ENCODE measurements around the gene STXBP5. TPM values are rescaled to one million over a fixed set of nuclear protein-coding genes. Genes with fewer than 3 reads are reported as not detected.

STXBP5 gene
- total and polyA plus RNA-seq, 7 experiments from 2014 or later: 2.5 to 47.4 (median 26.5) TPM

DNA sequence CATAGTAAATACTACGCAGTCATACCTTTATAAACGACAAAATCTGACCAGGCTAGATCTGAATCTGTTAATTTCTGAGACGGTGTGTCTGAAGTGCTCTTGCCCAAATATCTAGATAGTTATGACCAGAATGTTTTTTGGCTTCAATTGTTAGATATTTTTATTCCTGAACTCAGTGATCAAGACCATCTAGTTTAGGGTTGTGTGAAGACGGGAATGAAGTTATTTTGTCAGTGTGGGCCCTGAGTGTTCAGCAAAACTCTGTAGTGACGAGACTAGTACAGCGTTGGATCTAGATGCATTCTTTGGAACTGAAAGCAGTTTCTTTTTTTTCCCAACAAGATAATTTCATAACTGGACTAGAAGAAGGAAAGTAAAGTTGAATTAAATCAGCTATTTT lies 3.1 kb downstream of the STXBP5 start:
- DNase-seq: no peak
- Histone ChIP-seq H3K27me3 (ENCODE audit: control insufficient read depth in 2 of 2, insufficient read depth in 2 of 2, low read length in 2 of 2) (no peaks in the 10 kb centered on the region), H3K9me3 (ENCODE audit: control insufficient read depth in 2 of 3, low read length in 3 of 3) (no peaks in the 10 kb centered on the region), H3K4me3 (ENCODE audit: low read length) (no peak overlapping the region), H3K4me1 (ENCODE audit: control insufficient read depth in 2 of 2, insufficient read depth in 2 of 2, low read length in 2 of 2) (peaks cover 0 to 4% of the 10 kb centered on the region in 2 donors), H3K27ac (ENCODE audit: low read depth, low read length) (peak overlapping the region; percentile 8), H3K36me3 (ENCODE audit: control insufficient read depth in 2 of 3, insufficient read depth in 3 of 3, low read length in 3 of 3) (peaks cover 0 to 7% (median 0%) of the 10 kb centered on the region in 3 experiments)
- no peaks in the 10 kb centered on the region for H3K27me3 Mint-ChIP-seq
- intact Hi-C loops (cut with micrococcal nuclease): loop anchor here in 1 of 2 donors (10.0 kb wide), 1 partner anchor 1473 kb away; the partner anchor contains the start of gene EPM2A
- peaks cover 0 to 3% (median 0%) of the 10 kb centered on the region in 11 donors for H3K9me3 Mint-ChIP-seq
- H3K4me1 Mint-ChIP-seq: peaks cover 28 to 62% (median 52%) of the 10 kb centered on the region in 7 donors
- H3K27ac Mint-ChIP-seq: peak overlapping the region in 8 of 9 donors; percentile 4 to 64 (median 32)
- peak overlapping the region in 6 of 10 donors; percentile 4 to 89 (median 35) for H3K4me3 Mint-ChIP-seq
- H3K36me3 Mint-ChIP-seq: peaks cover 0 to 7% (median 2%) of the 10 kb centered on the region in 5 donors
- POLR2A ChIA-PET: interaction anchor here (0.6 to 1.0 kb wide), 2 partner anchors 27 to 212 kb away, joined by 3 to 4 read pairs; no protein-coding TSS in a partner anchor
- CTCF ChIA-PET: no interaction called here
- ATAC-seq: no peak

DNA sequence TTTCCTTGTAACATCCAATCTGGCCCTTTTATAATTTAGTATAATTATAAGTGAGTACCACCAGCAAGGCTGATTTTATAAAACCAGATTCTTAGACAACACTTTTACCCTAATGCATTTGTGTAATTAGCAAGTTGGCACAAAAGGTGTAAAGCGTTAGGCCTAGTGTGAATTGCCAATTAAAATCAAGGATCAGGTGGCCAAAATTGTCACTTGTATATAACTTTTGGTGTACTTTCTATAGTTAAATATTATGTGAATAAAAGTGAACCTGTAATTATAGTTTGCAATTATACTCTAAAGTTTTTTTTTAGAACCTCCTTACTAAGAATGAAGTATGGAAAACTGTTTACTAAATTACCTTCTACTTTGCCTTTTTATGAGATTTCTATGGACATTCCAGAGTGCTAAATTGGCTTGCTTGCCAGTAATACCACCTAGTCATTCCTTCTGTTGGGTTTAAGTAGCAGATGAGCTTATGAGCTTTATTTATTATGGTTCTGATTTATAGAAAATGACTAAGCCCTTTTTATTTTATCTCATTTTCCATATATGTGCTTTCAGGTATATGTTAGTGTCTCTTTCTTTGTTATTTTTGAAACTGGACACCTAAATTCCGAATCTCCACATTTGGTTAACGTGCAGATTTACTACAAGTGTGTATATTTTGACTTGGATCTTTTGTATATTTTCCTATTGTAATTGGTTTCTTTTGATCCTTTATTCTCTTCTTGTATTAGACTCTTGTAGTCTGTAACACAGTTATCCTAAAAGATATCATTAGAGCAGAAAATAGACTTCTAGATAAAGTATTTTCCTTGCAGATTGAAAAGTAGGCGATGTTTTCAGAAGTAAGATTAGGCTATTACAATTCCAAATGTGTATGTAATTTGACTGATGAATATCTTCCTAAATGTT lies 3.9 kb downstream of the STXBP5 start:
- peak overlapping the region in 7 of 9 donors; percentile 21 to 70 (median 57) for H3K27ac Mint-ChIP-seq
- no peak for ATAC-seq
- H3K27me3 Mint-ChIP-seq: no peaks in the 10 kb centered on the region
- Histone ChIP-seq H3K4me3 (ENCODE audit: low read length) (no peak overlapping the region), H3K36me3 (ENCODE audit: control insufficient read depth in 2 of 3, insufficient read depth in 3 of 3, low read length in 3 of 3) (peaks cover 0 to 4% (median 0%) of the 10 kb centered on the region in 3 experiments), H3K27me3 (ENCODE audit: control insufficient read depth in 2 of 2, insufficient read depth in 2 of 2, low read length in 2 of 2) (no peaks in the 10 kb centered on the region), H3K27ac (ENCODE audit: low read depth, low read length) (peak overlapping the region; percentile 8), H3K4me1 (ENCODE audit: control insufficient read depth in 2 of 2, insufficient read depth in 2 of 2, low read length in 2 of 2) (peaks cover 0 to 4% of the 10 kb centered on the region in 2 donors), H3K9me3 (ENCODE audit: control insufficient read depth in 2 of 3, low read length in 3 of 3) (no peaks in the 10 kb centered on the region)
- H3K4me1 Mint-ChIP-seq: peaks cover 26 to 66% (median 58%) of the 10 kb centered on the region in 7 donors
- POLR2A ChIA-PET: no interaction called here
- CTCF ChIA-PET: no interaction called here
- H3K9me3 Mint-ChIP-seq: peaks cover 0 to 3% (median 0%) of the 10 kb centered on the region in 11 donors
- intact Hi-C loops (cut with micrococcal nuclease): loop anchor here in 1 of 2 donors (10.0 kb wide), 1 partner anchor 1473 kb away; the partner anchor contains the start of gene EPM2A
- no peak for DNase-seq
- H3K36me3 Mint-ChIP-seq: peaks cover 0 to 8% (median 2%) of the 10 kb centered on the region in 5 donors
- peak overlapping the region in 2 of 10 donors; percentile 4 to 89 for H3K4me3 Mint-ChIP-seq

DNA sequence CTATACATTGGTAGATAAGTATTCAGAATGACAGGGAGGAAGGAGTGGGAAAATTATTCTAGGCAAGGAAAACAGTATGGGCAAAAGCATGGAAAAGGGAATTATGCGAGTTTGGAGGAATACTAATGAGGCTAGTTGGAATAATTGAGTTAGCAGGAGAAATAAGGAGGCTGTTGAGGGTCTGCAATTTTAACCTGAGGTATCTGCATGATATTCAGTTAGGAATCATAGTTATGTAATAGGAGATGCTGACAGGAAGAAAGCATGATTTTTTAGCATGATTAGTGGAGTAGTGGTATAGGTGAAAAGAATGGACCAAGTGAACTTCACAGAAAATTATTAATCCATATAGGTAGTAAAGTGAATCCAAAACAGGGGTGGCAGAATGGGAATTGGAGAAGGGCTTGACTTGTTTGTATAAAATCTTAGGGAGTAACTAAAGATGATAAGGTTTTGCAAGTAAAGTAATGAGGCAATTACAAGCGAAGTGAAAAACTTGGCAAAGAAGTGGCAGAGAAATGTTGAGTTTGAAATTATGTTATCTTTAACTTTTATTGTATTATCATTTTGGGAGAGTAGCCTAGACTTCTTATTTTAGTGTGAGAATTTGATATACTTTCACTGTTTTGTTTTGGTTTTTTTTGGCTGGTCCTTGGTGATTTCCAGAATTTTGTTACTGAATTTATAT lies 5.7 kb downstream of the STXBP5 start:
- intact Hi-C loops (cut with micrococcal nuclease): loop anchor here (1.0 to 10.0 kb wide), 2 partner anchors 7 to 1475 kb away; partner anchors contain the start of gene EPM2A (in 1 of the 2)
- H3K36me3 Mint-ChIP-seq: peaks cover 0 to 22% (median 4%) of the 10 kb centered on the region in 5 donors
- Histone ChIP-seq H3K27me3 (ENCODE audit: control insufficient read depth in 2 of 2, insufficient read depth in 2 of 2, low read length in 2 of 2) (no peaks in the 10 kb centered on the region), H3K4me3 (ENCODE audit: low read length) (no peak overlapping the region), H3K36me3 (ENCODE audit: control insufficient read depth in 2 of 3, insufficient read depth in 3 of 3, low read length in 3 of 3) (no peaks in the 10 kb centered on the region), H3K27ac (ENCODE audit: low read depth, low read length) (no peak overlapping the region), H3K9me3 (ENCODE audit: control insufficient read depth in 2 of 3, low read length in 3 of 3) (no peaks in the 10 kb centered on the region), H3K4me1 (ENCODE audit: control insufficient read depth in 2 of 2, insufficient read depth in 2 of 2, low read length in 2 of 2) (peaks cover 0 to 4% of the 10 kb centered on the region in 2 donors)
- ATAC-seq (no peak), DNase-seq (no peak)
- ChIA-PET POLR2A (no interaction called here), CTCF (no interaction called here)
- peaks cover 21 to 82% (median 64%) of the 10 kb centered on the region in 7 donors for H3K4me1 Mint-ChIP-seq
- H3K27me3 Mint-ChIP-seq: no peaks in the 10 kb centered on the region
- H3K4me3 Mint-ChIP-seq: no peak overlapping the region
- no peaks in the 10 kb centered on the region for H3K9me3 Mint-ChIP-seq
- peak overlapping the region in 7 of 9 donors; percentile 1 to 33 (median 12) for H3K27ac Mint-ChIP-seq

DNA sequence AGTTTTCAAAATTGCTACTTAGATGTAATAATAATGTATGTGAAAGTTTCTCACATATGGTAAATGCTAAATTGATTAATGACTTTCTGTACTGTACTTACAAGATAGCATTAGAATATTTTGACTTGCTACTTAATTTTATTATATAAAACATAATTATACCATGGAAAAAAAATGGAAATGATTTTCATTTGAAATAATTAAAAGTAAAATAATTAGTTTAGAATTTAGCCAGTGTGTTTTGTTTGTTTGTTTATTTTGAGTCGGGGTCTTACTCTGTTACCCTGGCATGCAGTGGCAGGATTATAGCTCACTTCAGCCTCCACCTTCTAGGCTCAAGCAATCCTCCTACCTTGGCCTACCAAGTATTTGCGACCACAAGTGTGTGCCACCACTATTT lies 7.1 kb downstream of the STXBP5 start:
- intact Hi-C loops (cut with micrococcal nuclease): no loop called here
- no peaks in the 10 kb centered on the region for H3K27me3 Mint-ChIP-seq
- CTCF ChIA-PET: no interaction called here
- H3K4me1 ChIP-seq (ENCODE audit: control insufficient read depth in 2 of 2, insufficient read depth in 2 of 2, low read length in 2 of 2): peaks cover 0 to 4% of the 10 kb centered on the region in 2 donors
- H3K27ac ChIP-seq (ENCODE audit: low read depth, low read length): no peak overlapping the region
- H3K27ac Mint-ChIP-seq: no peak overlapping the region
- no peak overlapping the region for H3K4me3 Mint-ChIP-seq
- H3K27me3 ChIP-seq (ENCODE audit: control insufficient read depth in 2 of 2, insufficient read depth in 2 of 2, low read length in 2 of 2): no peaks in the 10 kb centered on the region
- no peaks in the 10 kb centered on the region for H3K9me3 Mint-ChIP-seq
- H3K36me3 ChIP-seq (ENCODE audit: control insufficient read depth in 2 of 3, insufficient read depth in 3 of 3, low read length in 3 of 3): no peaks in the 10 kb centered on the region
- no peaks in the 10 kb centered on the region for H3K9me3 ChIP-seq (ENCODE audit: control insufficient read depth in 2 of 3, low read length in 3 of 3)
- ATAC-seq (no peak), DNase-seq (no peak)
- peaks cover 8 to 71% (median 50%) of the 10 kb centered on the region in 7 donors for H3K4me1 Mint-ChIP-seq
- peaks cover 0 to 22% (median 5%) of the 10 kb centered on the region in 5 donors for H3K36me3 Mint-ChIP-seq
- no peak overlapping the region for H3K4me3 ChIP-seq (ENCODE audit: low read length)
- POLR2A ChIA-PET: interaction anchor here (1.8 kb wide), 1 partner anchor 9 kb away, joined by 9 read pairs; no protein-coding TSS in a partner anchor

DNA sequence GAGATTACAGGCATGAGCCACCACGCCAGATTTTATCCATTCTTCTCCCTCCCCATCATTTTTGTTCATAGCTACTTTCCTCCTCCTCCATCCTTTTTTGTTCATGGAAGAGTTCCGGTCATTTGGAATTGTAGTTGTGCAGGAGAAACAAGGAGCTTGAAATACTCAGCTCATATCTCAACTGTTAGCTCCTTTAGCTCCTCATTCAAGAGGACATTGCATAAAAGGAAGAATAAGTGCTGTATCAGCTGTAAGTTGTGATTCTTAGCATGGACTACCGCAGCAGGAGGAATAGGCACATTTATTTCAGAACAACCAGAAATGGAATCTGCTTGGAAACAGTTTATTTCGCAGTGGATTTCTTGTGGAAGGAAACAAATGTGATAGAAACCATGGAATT lies 7.6 kb downstream of the STXBP5 start:
- H3K27ac ChIP-seq (ENCODE audit: low read depth, low read length): no peak overlapping the region
- peaks cover 0 to 22% (median 5%) of the 10 kb centered on the region in 5 donors for H3K36me3 Mint-ChIP-seq
- H3K27me3 ChIP-seq (ENCODE audit: control insufficient read depth in 2 of 2, insufficient read depth in 2 of 2, low read length in 2 of 2): no peaks in the 10 kb centered on the region
- H3K4me3 ChIP-seq (ENCODE audit: low read length): no peak overlapping the region
- H3K9me3 ChIP-seq (ENCODE audit: control insufficient read depth in 2 of 3, low read length in 3 of 3): no peaks in the 10 kb centered on the region
- no peak overlapping the region for H3K4me3 Mint-ChIP-seq
- POLR2A ChIA-PET: interaction anchor here (1.8 kb wide), 1 partner anchor 9 kb away, joined by 9 read pairs; no protein-coding TSS in a partner anchor
- no peaks in the 10 kb centered on the region for H3K27me3 Mint-ChIP-seq
- DNase-seq (no peak), ATAC-seq (no peak)
- no peaks in the 10 kb centered on the region for H3K36me3 ChIP-seq (ENCODE audit: control insufficient read depth in 2 of 3, insufficient read depth in 3 of 3, low read length in 3 of 3)
- intact Hi-C loops (cut with micrococcal nuclease): no loop called here
- no peaks in the 10 kb centered on the region for H3K9me3 Mint-ChIP-seq
- no peaks in the 10 kb centered on the region for H3K4me1 ChIP-seq (ENCODE audit: control insufficient read depth in 2 of 2, insufficient read depth in 2 of 2, low read length in 2 of 2)
- CTCF ChIA-PET: interaction anchor here (0.6 kb wide), 1 partner anchor 10 kb away, joined by 3 read pairs; no protein-coding TSS in a partner anchor
- H3K4me1 Mint-ChIP-seq: peaks cover 8 to 68% (median 47%) of the 10 kb centered on the region in 7 donors
- H3K27ac Mint-ChIP-seq: no peak overlapping the region

DNA sequence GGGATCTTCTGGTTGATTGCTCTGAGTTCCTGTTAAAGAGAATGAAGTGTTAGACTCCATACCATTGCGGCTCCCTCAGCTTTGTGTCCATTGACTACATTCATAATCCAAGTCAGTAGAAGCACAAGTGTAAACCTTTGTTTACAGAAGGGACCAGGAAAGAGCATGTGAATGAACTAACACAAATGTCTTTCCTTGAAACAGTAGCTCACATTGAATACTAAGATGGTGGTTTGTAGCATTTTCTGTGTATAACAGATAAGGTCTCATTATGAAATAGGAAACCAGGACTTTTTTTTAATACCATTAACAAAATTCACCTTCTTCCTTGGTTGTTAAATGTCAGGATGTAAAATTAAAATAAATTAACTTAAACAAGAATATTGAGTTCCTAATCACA lies 8.4 kb downstream of the STXBP5 start:
- no peaks in the 10 kb centered on the region for H3K27me3 Mint-ChIP-seq

More for the DNA sequence above, 8.4 kb downstream of the STXBP5 start:
- ChIA-PET CTCF (interaction anchor here (0.9 kb wide), 1 partner anchor 9 kb away, joined by 4 read pairs; the partner anchor contains the start of gene STXBP5), POLR2A (interaction anchor here (1.0 to 1.4 kb wide), 2 partner anchors 8 to 10 kb away, joined by 4 to 10 read pairs; partner anchors contain the start of gene STXBP5)
- Mint-ChIP-seq H3K4me1 (peaks cover 3 to 62% (median 42%) of the 10 kb centered on the region in 7 donors), H3K9me3 (no peaks in the 10 kb centered on the region), H3K27ac (no peak overlapping the region), H3K4me3 (no peak overlapping the region), H3K36me3 (peaks cover 0 to 22% (median 5%) of the 10 kb centered on the region in 5 donors)
- Histone ChIP-seq H3K4me1 (ENCODE audit: control insufficient read depth in 2 of 2, insufficient read depth in 2 of 2, low read length in 2 of 2) (no peaks in the 10 kb centered on the region), H3K9me3 (ENCODE audit: control insufficient read depth in 2 of 3, low read length in 3 of 3) (no peaks in the 10 kb centered on the region), H3K27ac (ENCODE audit: low read depth, low read length) (no peak overlapping the region), H3K36me3 (ENCODE audit: control insufficient read depth in 2 of 3, insufficient read depth in 3 of 3, low read length in 3 of 3) (no peaks in the 10 kb centered on the region), H3K4me3 (ENCODE audit: low read length) (no peak overlapping the region), H3K27me3 (ENCODE audit: control insufficient read depth in 2 of 2, insufficient read depth in 2 of 2, low read length in 2 of 2) (no peaks in the 10 kb centered on the region)
- no peak for DNase-seq
- no peak for ATAC-seq
- intact Hi-C loops (cut with micrococcal nuclease): no loop called here

Data from naive thymus-derived CD4-positive, alpha-beta T cell (primary cell).